GM18526 (cell line): ENCODE measurements around the gene NBEA.

ENCODE experiments used
- POLR2A ChIP-seq: IDR thresholded peaks from 3 replicates; pipeline ENCODE4 v1.6.1; 2011; ENCODE audit not compliant: insufficient read length; ENCODE audit errors: extremely low read depth

The NBEA gene

GRCh38 chr13:35617420-35617819 is 675.4 kb downstream of the NBEA start:
- no peak for TF ChIP-seq POLR2A

DNA sequence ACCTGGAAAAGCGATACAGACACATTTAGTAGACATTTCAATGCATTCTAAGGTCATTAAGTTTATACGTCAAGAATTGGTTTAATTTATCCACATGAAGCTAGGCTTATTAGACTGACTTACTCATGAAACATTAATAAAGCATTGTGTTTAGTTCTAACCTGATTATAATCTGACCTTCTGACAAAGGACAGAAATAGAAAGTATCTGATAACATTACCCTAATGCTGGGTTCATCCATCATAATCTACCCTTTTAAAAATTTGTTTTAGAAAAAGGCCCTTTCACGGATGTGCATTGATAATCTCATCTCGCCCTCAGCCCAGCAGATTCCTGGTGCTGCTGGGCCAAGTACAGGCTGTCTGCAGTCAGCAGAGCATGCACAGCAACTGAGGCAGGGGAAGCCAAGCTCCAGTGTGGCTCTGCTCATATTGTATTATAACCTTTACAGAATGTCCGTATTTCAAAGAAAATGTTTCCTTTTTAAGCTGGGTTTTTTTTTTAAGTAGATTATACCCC is 676.6 kb downstream of the NBEA start:
- TF ChIP-seq POLR2A: no peak

GRCh38 chr13:35621989-35622388 is 679.9 kb downstream of the NBEA start:
- no peak for TF ChIP-seq POLR2A

- TF ChIP-seq POLR2A: no peak
Measured at GRCh38 chr13:35629026-35629425, 687.0 kb downstream of the NBEA start.

DNA sequence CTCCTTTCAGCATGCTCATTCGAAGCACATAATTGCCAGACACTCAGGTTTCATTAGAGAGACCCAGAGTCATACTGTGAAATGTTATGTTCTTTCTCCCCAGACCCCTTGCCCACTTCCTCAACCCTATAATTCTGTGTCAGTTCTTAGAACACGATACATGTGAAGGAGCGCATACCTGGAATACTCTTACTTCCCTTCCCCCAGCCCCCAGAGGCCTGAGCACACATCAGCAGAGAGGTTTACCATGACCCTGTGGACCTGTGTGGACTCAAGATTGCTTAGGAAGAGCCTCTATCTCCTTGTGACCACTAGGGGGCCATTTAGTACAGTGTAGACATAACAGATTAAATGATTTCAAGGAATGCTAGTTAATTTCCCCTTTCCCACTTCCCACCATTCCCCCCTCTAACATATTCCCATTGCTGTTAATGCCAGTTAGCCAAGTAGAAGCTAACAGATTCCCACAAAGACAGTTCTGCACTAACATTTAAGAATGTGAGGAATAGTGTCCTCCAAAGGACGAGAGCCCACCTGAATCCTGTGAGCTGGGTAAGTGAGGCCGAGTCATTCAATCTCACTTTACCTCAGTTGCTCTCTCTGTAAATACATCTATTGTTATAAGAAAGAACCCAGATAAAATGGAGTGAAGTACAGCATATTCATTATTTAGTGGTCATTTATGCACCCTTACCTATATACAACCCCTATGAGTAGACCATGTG is 688.6 kb downstream of the NBEA start:
- TF ChIP-seq POLR2A: no peak

DNA sequence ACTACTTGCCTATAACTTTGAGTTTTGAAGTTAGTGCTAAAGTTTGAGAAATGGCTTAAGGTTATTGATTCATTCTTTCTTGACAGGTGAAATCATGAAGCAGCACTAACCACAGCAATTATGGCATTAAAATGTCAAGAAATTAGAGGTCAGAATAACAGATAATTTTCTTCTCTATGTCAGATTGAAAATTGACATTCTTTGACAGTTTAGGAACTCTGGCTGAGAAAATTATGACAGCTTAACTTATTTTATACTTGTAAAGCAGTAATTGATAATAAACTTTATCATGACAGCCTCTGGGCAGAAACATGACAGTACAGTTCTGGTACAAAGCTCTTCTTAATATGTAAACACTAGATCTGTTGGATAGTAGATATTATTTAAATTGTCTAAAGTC is 689.6 kb downstream of the NBEA start:
- no peak for TF ChIP-seq POLR2A

DNA sequence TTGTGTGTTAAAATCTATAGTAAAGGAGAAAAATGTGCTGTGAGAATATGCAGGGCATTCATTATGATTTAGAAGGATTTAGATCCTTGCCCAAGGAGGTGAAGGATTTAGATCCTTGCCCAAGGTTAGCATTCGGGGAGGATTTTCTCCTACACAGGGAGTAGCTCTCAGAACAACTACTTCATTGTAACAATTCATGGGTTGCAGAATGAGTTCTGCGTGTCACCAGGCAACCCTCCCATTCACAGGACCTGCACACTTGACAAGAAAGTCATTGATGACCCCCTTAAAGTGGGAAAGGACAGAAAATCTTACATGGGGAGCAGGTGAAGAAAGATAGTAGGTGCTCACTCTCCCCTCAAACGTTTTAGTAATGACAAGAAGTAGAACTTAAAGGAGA is 701.6 kb downstream of the NBEA start:
- TF ChIP-seq POLR2A: no peak

- TF ChIP-seq POLR2A: no peak
Measured at GRCh38 chr13:35646056-35646774, 704.1 kb downstream of the NBEA start.

- TF ChIP-seq POLR2A: no peak
Measured at GRCh38 chr13:35648201-35648600, 706.1 kb downstream of the NBEA start.

DNA sequence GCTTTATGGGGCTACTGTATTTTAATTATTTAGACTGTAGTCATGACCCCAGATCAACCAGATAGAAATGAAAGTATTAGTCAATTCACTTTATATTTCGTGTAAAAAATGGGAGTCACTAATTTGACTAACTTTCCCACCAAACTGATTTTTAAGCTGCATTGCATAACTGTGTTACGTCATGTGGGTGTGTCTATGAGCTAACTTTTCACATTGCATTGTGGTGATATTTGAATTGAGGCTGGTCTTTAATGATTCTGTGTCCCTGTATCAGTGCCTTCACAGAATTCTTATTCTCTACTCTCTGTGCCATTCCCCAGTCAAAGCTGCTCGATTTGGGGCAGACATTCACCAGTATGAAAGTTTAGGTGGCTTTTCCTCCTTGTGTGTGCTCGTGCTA is 707.1 kb downstream of the NBEA start:
- no peak for TF ChIP-seq POLR2A

- TF ChIP-seq POLR2A: no peak
Measured at GRCh38 chr13:35659796-35660195, 717.7 kb downstream of the NBEA start.

GRCh38 chr13:35664747-35665146 is 722.7 kb downstream of the NBEA start:
- no peak for TF ChIP-seq POLR2A

DNA sequence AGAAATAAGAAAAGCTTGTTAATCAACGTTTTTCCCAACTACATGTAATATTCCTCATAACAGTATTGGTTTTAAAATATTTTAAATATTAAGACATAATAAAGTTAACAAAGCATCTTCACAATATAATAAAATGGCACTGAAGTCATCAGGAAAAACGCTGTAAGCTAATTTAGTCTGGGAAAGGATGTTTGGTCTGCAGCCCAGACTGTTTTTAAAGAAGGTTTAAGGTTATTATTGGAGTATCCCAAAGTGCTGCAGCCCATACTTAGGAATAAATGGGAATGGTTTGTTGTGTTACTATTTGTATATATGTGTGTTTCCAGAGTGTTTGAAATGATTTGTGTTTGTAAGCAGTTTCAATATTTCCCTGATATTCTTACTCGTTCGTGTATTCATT is 727.3 kb downstream of the NBEA start:
- TF ChIP-seq POLR2A: no peak

DNA sequence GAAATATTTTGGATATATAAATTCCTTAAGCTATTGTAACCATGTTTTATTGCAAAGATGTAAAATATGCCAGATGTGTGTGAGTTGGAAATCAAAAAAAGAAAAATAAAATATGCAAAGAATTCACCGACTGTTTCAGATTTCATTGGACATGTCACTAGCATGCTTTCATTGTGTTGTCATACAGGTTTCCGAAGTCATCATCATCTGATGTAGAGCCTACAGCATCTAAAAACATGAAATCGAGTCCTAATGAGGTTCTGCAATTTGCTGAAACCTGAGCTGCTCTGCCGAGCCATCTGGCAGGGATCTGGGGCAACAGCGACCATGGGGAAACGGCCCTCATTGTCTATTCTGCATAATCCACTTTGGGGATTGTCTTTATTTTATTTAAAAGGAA is 730.5 kb downstream of the NBEA start:
- TF ChIP-seq POLR2A: no peak

GRCh38 chr13:35675651-35676050 is 733.6 kb downstream of the NBEA start:
- no peak for TF ChIP-seq POLR2A

GRCh38 chr13:35681685-35682084 is 739.6 kb downstream of the NBEA start:
- no peak for TF ChIP-seq POLR2A
